Measurements from ENCODE around the gene SCN4B. TPM values are rescaled to one million over a fixed set of nuclear protein-coding genes. Genes with fewer than 3 reads are reported as not detected.

SCN4B gene
- total and polyA plus RNA-seq, 2 donors (not counting 1 experiment from before 2014, with no cell fraction given): 1.5 to 10.4 TPM

- Histone ChIP-seq H3K79me2 (ENCODE audit: control insufficient read depth, insufficient read depth, low read length) (no peaks in the 10 kb centered on the region), H3K9ac (ENCODE audit: insufficient read depth, low read length) (no peak overlapping the region), H3K36me3 (ENCODE audit: control insufficient read depth, insufficient read depth, low read length) (no peaks in the 10 kb centered on the region), H3K27ac (ENCODE audit: insufficient read depth, low read length) (no peak overlapping the region), H3K4me2 (ENCODE audit: extremely low read depth, insufficient read depth, low read length) (no peak overlapping the region), H3K4me3 (replicated peaks in 1 of 4; ENCODE audit: control extremely low read depth in 1 of 4, insufficient read depth in 1 of 4, low read depth in 3 of 4, low read length in 4 of 4) (no peak overlapping the region), H3K4me1 (ENCODE audit: control insufficient read depth, extremely low read depth, insufficient read depth, low read length) (no peaks in the 10 kb centered on the region), H3K27me3 (ENCODE audit: control insufficient read depth, insufficient read depth, low read length) (peaks cover 2% of the 10 kb centered on the region), H2AFZ (ENCODE audit: low read length) (no peak overlapping the region), H3K9me3 (ENCODE audit: control insufficient read depth, insufficient read depth, low read depth, low read length) (no peaks in the 10 kb centered on the region), H4K20me1 (ENCODE audit: control insufficient read depth, extremely low read depth, insufficient read depth, low read length) (no peaks in the 10 kb centered on the region)
- no peak for DNase-seq (ENCODE audit: low read depth in 2 of 2)
- no peak for TF ChIP-seq CTCF (conservative IDR thresholded peaks at IDR 0.05 in 1 of 2, IDR thresholded peaks at IDR 0.05 in 1 of 2; ENCODE audit: low read depth in 1 of 2, low read length in 2 of 2)
Measured at GRCh38 chr11:118142081-118142480, 10.5 kb downstream of the SCN4B start.

- Histone ChIP-seq H3K27me3 (ENCODE audit: control insufficient read depth, insufficient read depth, low read length) (no peaks in the 10 kb centered on the region), H3K4me2 (ENCODE audit: extremely low read depth, insufficient read depth, low read length) (no peak overlapping the region), H3K4me1 (ENCODE audit: control insufficient read depth, extremely low read depth, insufficient read depth, low read length) (no peaks in the 10 kb centered on the region), H3K36me3 (ENCODE audit: control insufficient read depth, insufficient read depth, low read length) (no peaks in the 10 kb centered on the region), H4K20me1 (ENCODE audit: control insufficient read depth, extremely low read depth, insufficient read depth, low read length) (no peaks in the 10 kb centered on the region), H3K27ac (ENCODE audit: insufficient read depth, low read length) (no peak overlapping the region), H3K9ac (ENCODE audit: insufficient read depth, low read length) (no peak overlapping the region), H3K9me3 (ENCODE audit: control insufficient read depth, insufficient read depth, low read depth, low read length) (no peaks in the 10 kb centered on the region), H2AFZ (ENCODE audit: low read length) (no peak overlapping the region), H3K4me3 (replicated peaks in 1 of 4; ENCODE audit: control extremely low read depth in 1 of 4, insufficient read depth in 1 of 4, low read depth in 3 of 4, low read length in 4 of 4) (no peak overlapping the region), H3K79me2 (ENCODE audit: control insufficient read depth, insufficient read depth, low read length) (no peaks in the 10 kb centered on the region)
- TF ChIP-seq CTCF (conservative IDR thresholded peaks at IDR 0.05 in 1 of 2, IDR thresholded peaks at IDR 0.05 in 1 of 2; ENCODE audit: low read depth in 1 of 2, low read length in 2 of 2) (no peak), EZH2 (IDR thresholded peaks at IDR 0.05; ENCODE audit: low read length, missing control alignments) (no peak)
- DNase-seq (ENCODE audit: low read depth in 2 of 2): no peak
Measured at GRCh38 chr11:118139578-118139977, 13.0 kb downstream of the SCN4B start.

- H3K79me2 ChIP-seq (ENCODE audit: control insufficient read depth, insufficient read depth, low read length): no peaks in the 10 kb centered on the region
- no peak for DNase-seq (ENCODE audit: low read depth in 2 of 2)
- H3K27ac ChIP-seq (ENCODE audit: insufficient read depth, low read length): no peak overlapping the region
- TF ChIP-seq EZH2 (IDR thresholded peaks at IDR 0.05; ENCODE audit: low read length, missing control alignments) (no peak), CTCF (conservative IDR thresholded peaks at IDR 0.05 in 1 of 2, IDR thresholded peaks at IDR 0.05 in 1 of 2; ENCODE audit: low read depth in 1 of 2, low read length in 2 of 2) (no peak)
- no peak overlapping the region for H2AFZ ChIP-seq (ENCODE audit: low read length)
- H4K20me1 ChIP-seq (ENCODE audit: control insufficient read depth, extremely low read depth, insufficient read depth, low read length): no peaks in the 10 kb centered on the region
- H3K4me1 ChIP-seq (ENCODE audit: control insufficient read depth, extremely low read depth, insufficient read depth, low read length): no peaks in the 10 kb centered on the region
- no peaks in the 10 kb centered on the region for H3K27me3 ChIP-seq (ENCODE audit: control insufficient read depth, insufficient read depth, low read length)
- H3K4me2 ChIP-seq (ENCODE audit: extremely low read depth, insufficient read depth, low read length): no peak overlapping the region
- H3K36me3 ChIP-seq (ENCODE audit: control insufficient read depth, insufficient read depth, low read length): no peaks in the 10 kb centered on the region
- no peak overlapping the region for H3K9ac ChIP-seq (ENCODE audit: insufficient read depth, low read length)
- H3K9me3 ChIP-seq (ENCODE audit: control insufficient read depth, insufficient read depth, low read depth, low read length): no peaks in the 10 kb centered on the region
- no peak overlapping the region for H3K4me3 ChIP-seq (replicated peaks in 1 of 4; ENCODE audit: control extremely low read depth in 1 of 4, insufficient read depth in 1 of 4, low read depth in 3 of 4, low read length in 4 of 4)
Measured at GRCh38 chr11:118138839-118139420, 13.7 kb downstream of the SCN4B start.

Measured in fibroblast of lung (primary cell).